Epithelial cell of esophagus (primary cell): ENCODE measurements around the gene SHROOM1.
A peak's percentile ranks its signal among the peaks of the same experiment; 100 is the strongest.

Source experiments
- DNase-seq: peaks from one replicate; pipeline ENCODE4 v3.0.0; 2010; ENCODE audit warnings: low read depth
- H3K4me3 ChIP-seq: 2 replicates; pipeline ENCODE4 v1.5.1; 2011; ENCODE audit warnings: mild to moderate bottlenecking, low read length, control low read depth
- TF ChIP-seq, protein P1 (sequence below): IDR thresholded peaks from 2 replicates; pipeline ENCODE4 v1.5.1; 2011; ENCODE audit warnings: low read depth, mild to moderate bottlenecking, low read length, control low read depth, inconsistent platforms; ENCODE audit not compliant: insufficient read depth; ENCODE audit errors: missing control alignments

The SHROOM1 gene

DNA sequence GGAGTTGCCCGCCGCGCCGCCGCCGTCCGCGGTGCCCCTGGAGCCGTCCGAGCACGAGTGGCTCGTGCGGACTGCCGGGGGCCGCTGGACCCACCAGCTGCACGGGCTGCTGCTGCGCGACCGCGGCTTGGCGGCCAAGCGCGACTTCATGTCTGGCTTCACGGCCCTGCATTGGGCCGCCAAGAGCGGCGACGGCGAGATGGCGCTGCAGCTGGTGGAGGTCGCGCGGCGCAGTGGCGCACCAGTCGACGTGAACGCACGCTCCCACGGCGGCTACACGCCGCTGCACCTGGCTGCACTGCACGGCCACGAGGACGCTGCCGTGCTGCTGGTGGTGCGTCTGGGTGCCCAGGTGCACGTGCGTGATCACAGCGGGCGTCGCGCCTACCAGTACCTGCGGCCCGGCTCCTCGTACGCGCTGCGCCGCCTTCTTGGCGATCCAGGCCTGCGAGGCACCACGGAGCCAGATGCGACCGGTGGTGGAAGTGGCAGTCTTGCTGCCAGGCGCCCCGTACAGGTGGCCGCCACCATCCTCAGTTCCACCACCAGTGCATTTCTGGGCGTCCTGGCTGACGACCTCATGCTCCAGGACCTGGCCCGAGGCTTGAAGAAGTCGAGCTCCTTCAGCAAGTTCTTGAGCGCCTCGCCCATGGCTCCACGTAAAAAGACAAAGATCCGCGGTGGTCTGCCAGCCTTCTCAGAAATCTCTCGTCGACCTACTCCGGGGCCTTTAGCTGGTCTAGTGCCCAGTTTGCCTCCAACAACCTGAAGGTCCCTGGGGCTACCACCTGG, 15.7 kb downstream of the SHROOM1 start:
- no peak overlapping the region for H3K4me3 ChIP-seq
- TF ChIP-seq, protein P1, sequence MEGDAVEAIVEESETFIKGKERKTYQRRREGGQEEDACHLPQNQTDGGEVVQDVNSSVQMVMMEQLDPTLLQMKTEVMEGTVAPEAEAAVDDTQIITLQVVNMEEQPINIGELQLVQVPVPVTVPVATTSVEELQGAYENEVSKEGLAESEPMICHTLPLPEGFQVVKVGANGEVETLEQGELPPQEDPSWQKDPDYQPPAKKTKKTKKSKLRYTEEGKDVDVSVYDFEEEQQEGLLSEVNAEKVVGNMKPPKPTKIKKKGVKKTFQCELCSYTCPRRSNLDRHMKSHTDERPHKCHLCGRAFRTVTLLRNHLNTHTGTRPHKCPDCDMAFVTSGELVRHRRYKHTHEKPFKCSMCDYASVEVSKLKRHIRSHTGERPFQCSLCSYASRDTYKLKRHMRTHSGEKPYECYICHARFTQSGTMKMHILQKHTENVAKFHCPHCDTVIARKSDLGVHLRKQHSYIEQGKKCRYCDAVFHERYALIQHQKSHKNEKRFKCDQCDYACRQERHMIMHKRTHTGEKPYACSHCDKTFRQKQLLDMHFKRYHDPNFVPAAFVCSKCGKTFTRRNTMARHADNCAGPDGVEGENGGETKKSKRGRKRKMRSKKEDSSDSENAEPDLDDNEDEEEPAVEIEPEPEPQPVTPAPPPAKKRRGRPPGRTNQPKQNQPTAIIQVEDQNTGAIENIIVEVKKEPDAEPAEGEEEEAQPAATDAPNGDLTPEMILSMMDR: no peak
- no peak for DNase-seq

- no peak overlapping the region for H3K4me3 ChIP-seq
- peak; percentile 47 for DNase-seq
Measured at GRCh38 chr5:132813599-132814502, 16.6 kb downstream of the SHROOM1 start.

GRCh38 chr5:132812781-132813598, 17.5 kb downstream of the SHROOM1 start, which contains the start of gene SOWAHA:
TSS of gene SOWAHA (plus strand) at chr5:132813302. CDS start at chr5:132813622, 320 bp downstream.
- no peak for DNase-seq
- H3K4me3 ChIP-seq: peak within 1 kb of the TSS; percentile 11
- TF ChIP-seq, protein P1: no peak

More at GRCh38 chr5:132813599-132814502, 16.6 kb downstream of the SHROOM1 start:
- TF ChIP-seq, protein P1: no peak

- TF ChIP-seq, protein P1: no peak
- no peak for DNase-seq
- no peak overlapping the region for H3K4me3 ChIP-seq
Measured at GRCh38 chr5:132812123-132812765, 18.2 kb downstream of the SHROOM1 start.

- TF ChIP-seq, protein P1: no peak
- no peak overlapping the region for H3K4me3 ChIP-seq
- no peak for DNase-seq
Measured at GRCh38 chr5:132810605-132811004, 19.8 kb downstream of the SHROOM1 start.

DNA sequence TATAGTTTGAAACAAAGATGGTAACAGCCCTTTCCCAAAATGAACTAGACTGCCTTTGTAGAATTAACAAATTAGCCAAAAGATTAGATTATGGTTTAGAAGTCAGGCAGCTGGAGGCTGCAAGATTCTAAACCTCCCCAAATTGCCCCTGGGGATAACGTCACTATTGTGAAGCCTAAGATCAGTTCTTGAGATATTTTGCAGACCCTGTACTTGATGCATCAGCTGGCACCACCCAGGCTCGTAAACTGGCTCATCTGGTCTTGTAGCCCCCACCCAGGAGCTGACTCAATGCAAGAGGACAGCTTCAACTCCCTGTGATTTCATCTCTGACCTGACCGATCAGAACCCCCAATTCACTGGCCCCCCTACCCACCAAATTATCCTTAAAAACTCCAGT, 21.6 kb downstream of the SHROOM1 start:
- TF ChIP-seq, protein P1: no peak
- DNase-seq: peak; percentile 42
- no peak overlapping the region for H3K4me3 ChIP-seq
